Measurements from ENCODE around the gene PRDM15.

Gene PRDM15

DNA sequence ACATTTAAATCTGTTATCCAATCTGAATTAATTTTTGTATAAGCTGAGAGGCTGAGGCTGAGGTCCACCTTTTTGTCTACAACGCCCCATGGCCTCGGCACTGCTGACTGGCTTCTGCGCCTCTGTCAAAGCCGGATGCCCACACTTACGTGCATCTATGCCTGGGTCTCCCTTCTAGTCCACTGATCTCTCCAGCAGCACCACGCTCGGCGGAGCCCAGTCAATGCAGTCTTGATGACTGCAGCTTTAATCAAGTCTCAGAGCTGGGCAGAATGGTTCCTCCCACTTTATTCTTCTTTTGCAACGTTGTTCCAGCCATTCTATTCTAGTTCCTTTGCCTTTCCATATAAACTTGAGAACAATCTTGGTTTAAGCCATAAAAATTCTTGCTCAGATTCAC, 9.4 kb downstream of the PRDM15 start:
- Histone ChIP-seq H3K9ac (ENCODE audit: low read length) (no peak overlapping the region), H3K4me3 (ENCODE audit: low read length) (no peak overlapping the region), H3K9me3 (ENCODE audit: control insufficient read depth, low read length) (no peaks in the 10 kb centered on the region), H3K4me1 (ENCODE audit: control insufficient read depth, insufficient read depth, low read length) (peaks cover 6% of the 10 kb centered on the region), H3K36me3 (ENCODE audit: control insufficient read depth, insufficient read depth, low read length, severe bottlenecking) (peaks cover 5% of the 10 kb centered on the region), H3K27me3 (replicated peaks; ENCODE audit: control insufficient read depth, insufficient read depth, low read length) (no peaks in the 10 kb centered on the region)
- DNase-seq (ENCODE audit: low read depth): no peak

DNA sequence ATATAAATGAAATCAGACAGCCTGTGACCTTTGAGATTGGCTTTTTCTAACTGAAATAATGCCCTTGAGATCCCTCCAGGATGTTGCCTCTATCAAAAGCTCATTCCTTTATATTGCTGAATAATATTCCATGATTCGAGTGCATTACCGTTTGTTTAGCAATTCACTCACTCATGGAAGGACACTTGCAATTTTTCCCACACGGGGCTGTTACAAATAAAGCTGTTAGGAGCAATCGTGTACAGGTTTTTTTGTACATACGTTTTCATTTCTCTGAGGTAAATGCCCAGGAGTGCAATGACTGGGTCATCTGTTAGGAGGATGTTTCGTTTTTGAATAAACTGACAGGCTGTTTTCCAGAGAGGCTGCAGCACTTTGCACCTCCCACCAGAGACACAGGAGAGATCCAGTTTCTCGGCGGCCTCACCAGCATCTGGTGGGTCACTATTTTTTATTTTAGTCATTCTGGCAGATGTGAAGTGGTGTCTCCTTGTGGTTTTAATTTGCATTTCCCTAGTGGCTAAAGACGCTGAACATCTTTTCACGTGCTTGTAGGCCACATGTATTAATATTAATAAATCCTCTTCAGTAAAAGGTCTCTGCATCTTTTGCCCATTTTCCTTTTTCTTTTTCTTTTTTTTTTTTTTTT, 11.0 kb downstream of the PRDM15 start:
- Histone ChIP-seq H3K9me3 (ENCODE audit: control insufficient read depth, low read length) (no peaks in the 10 kb centered on the region), H3K4me3 (ENCODE audit: low read length) (peak overlapping the region; percentile 54), H3K27me3 (replicated peaks; ENCODE audit: control insufficient read depth, insufficient read depth, low read length) (no peaks in the 10 kb centered on the region), H3K36me3 (ENCODE audit: control insufficient read depth, insufficient read depth, low read length, severe bottlenecking) (peaks cover 5% of the 10 kb centered on the region), H3K4me1 (ENCODE audit: control insufficient read depth, insufficient read depth, low read length) (peaks cover 10% of the 10 kb centered on the region), H3K9ac (ENCODE audit: low read length) (no peak overlapping the region)
- DNase-seq (ENCODE audit: low read depth): no peak

DNA sequence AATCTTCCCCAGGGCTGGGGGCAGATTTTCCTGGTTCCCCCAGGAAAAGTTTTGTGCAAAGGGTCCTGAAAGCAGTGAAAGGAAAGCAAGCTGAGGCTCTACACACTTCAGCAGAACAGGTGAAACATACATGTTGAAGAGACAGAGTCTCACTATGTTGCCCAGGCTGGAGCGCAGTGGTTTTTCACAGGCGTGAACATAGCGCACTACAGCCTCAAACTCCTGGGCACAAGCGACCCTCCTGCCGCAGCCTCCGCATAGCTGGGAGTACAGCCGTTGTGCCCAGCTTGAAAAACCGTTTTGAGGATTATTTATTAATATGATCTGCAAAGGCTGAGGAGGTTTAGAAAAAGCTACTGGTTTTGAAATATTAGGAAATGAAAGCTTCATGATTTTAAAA, 11.8 kb downstream of the PRDM15 start:
- no peak for DNase-seq (ENCODE audit: low read depth)
- Histone ChIP-seq H3K4me1 (ENCODE audit: control insufficient read depth, insufficient read depth, low read length) (peaks cover 10% of the 10 kb centered on the region), H3K36me3 (ENCODE audit: control insufficient read depth, insufficient read depth, low read length, severe bottlenecking) (no peaks in the 10 kb centered on the region), H3K9ac (ENCODE audit: low read length) (no peak overlapping the region), H3K27me3 (replicated peaks; ENCODE audit: control insufficient read depth, insufficient read depth, low read length) (no peaks in the 10 kb centered on the region), H3K9me3 (ENCODE audit: control insufficient read depth, low read length) (no peaks in the 10 kb centered on the region), H3K4me3 (ENCODE audit: low read length) (no peak overlapping the region)

- H3K4me3 ChIP-seq (ENCODE audit: low read length): no peak overlapping the region
- H3K9ac ChIP-seq (ENCODE audit: low read length): no peak overlapping the region
- no peaks in the 10 kb centered on the region for H3K9me3 ChIP-seq (ENCODE audit: control insufficient read depth, low read length)
- H3K36me3 ChIP-seq (ENCODE audit: control insufficient read depth, insufficient read depth, low read length, severe bottlenecking): no peaks in the 10 kb centered on the region
- no peaks in the 10 kb centered on the region for H3K27me3 ChIP-seq (replicated peaks; ENCODE audit: control insufficient read depth, insufficient read depth, low read length)
- DNase-seq (ENCODE audit: low read depth): no peak
- H3K4me1 ChIP-seq (ENCODE audit: control insufficient read depth, insufficient read depth, low read length): peaks cover 10% of the 10 kb centered on the region
Measured at GRCh38 chr21:41866274-41866809, 12.8 kb downstream of the PRDM15 start.

DNA sequence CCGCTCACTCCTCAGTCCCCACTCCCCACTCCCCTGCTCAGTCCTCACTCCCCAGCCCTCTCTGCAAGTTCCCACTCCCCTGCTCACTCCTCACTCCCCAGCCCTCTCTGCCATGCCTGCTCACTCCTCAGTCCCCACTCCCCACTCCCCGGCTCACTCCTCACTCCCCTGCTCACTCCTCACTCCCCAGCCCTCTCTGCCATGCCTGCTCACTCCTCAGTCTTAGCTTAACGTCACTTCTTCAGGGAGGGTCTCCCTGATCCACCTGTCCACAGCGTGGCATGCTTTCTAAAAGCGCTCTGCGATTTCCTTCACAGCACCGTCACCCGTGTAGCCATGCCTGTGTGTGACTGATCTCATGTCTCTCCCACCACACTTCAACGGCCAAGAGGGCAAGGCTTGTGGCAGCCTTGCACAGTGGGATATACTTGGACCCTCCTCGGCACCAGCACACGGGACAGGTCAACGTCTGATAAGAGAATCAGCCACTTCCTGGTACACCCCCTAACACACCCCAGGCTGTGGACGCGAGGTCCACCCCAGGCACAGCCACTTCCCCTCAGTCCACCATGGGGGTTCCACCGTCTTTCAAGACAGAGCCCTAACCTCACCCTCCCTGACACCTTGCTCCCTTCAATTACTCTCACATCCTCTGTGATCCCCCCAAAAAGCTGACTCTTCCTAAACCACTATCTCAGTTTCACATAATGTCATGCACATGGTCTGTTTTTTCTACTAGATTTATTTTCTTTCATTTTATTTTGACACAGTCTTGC, 14.0 kb downstream of the PRDM15 start:
- Histone ChIP-seq H3K9me3 (ENCODE audit: control insufficient read depth, low read length) (no peaks in the 10 kb centered on the region), H3K27me3 (replicated peaks; ENCODE audit: control insufficient read depth, insufficient read depth, low read length) (no peaks in the 10 kb centered on the region), H3K36me3 (ENCODE audit: control insufficient read depth, insufficient read depth, low read length, severe bottlenecking) (no peaks in the 10 kb centered on the region), H3K4me1 (ENCODE audit: control insufficient read depth, insufficient read depth, low read length) (peaks cover 10% of the 10 kb centered on the region), H3K9ac (ENCODE audit: low read length) (no peak overlapping the region), H3K4me3 (ENCODE audit: low read length) (no peak overlapping the region)
- no peak for DNase-seq (ENCODE audit: low read depth)

DNA sequence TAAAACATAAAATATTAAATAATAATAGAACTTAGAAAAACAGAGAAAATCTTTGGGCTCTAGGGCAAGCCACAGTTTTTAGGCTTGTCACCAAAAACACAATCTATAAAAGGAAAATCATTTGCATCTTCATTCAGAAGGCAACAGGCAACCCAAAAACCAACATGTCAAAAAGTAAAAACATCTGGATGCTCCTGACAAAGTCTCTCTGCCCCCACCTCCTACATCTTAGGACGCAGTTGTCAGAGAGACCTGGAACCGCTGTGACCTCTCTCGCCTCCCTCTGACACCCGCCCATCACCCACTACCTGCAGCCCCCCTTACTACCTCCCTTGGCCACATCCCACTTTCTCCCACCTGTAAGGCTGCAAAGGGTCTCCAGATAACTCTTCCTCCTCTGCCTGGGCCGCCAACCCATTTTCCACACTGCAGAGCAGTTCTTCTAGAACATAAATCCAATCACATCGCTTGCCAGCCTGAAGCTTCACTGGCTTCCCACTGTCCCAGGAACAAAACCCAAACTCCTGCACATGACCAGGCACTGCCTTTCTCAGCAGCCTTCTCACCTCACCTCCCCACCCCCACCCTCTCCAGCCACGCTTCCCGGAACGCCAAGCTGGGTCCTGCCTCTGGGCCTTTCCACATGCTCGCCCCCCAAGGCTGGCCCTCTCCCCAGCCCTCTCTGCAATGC, 14.7 kb downstream of the PRDM15 start:
- H3K9me3 ChIP-seq (ENCODE audit: control insufficient read depth, low read length): no peaks in the 10 kb centered on the region
- H3K4me1 ChIP-seq (ENCODE audit: control insufficient read depth, insufficient read depth, low read length): peaks cover 10% of the 10 kb centered on the region
- H3K36me3 ChIP-seq (ENCODE audit: control insufficient read depth, insufficient read depth, low read length, severe bottlenecking): peaks cover 4% of the 10 kb centered on the region
- H3K4me3 ChIP-seq (ENCODE audit: low read length): no peak overlapping the region
- no peak overlapping the region for H3K9ac ChIP-seq (ENCODE audit: low read length)
- H3K27me3 ChIP-seq (replicated peaks; ENCODE audit: control insufficient read depth, insufficient read depth, low read length): no peaks in the 10 kb centered on the region
- DNase-seq (ENCODE audit: low read depth): no peak

DNA sequence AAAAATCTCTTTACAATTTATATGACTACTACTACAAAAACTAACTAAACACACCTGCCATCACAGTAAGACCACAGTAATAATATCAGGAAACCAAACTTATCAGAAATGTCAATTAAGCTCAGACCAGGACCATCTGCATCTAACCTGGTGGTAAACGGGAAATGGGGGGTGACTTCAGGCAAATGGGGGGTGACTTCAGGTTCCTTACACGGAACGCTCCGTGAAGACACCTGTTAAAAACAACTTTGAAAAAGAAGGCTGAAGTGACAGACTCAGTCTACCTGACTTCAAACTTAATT, 15.8 kb downstream of the PRDM15 start:
- no peaks in the 10 kb centered on the region for H3K27me3 ChIP-seq (replicated peaks; ENCODE audit: control insufficient read depth, insufficient read depth, low read length)
- H3K4me1 ChIP-seq (ENCODE audit: control insufficient read depth, insufficient read depth, low read length): peaks cover 8% of the 10 kb centered on the region
- no peak overlapping the region for H3K4me3 ChIP-seq (ENCODE audit: low read length)
- DNase-seq (ENCODE audit: low read depth): no peak
- no peak overlapping the region for H3K9ac ChIP-seq (ENCODE audit: low read length)
- H3K36me3 ChIP-seq (ENCODE audit: control insufficient read depth, insufficient read depth, low read length, severe bottlenecking): peaks cover 14% of the 10 kb centered on the region
- no peaks in the 10 kb centered on the region for H3K9me3 ChIP-seq (ENCODE audit: control insufficient read depth, low read length)

DNA sequence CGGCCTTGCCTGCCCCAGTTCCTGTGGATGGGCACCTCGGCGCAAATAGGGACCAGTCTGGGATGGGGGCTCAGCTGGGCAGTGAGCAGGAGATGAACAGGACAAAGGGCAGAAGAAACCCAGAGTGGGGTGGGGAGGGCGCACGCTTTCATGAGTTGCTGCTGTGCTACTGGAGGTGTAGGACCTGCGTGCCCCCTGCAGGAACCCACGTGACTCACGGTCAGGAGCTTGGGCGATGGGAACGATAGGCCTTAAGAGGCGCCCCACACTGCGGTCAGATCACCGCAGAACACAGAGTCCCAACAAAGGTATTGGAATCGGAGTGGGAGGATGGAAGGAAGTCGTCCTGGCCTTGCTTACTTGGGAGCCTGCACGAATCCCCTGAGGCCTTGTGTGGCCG, 17.2 kb downstream of the PRDM15 start:
- no peak overlapping the region for H3K9ac ChIP-seq (ENCODE audit: low read length)
- peaks cover 16% of the 10 kb centered on the region for H3K36me3 ChIP-seq (ENCODE audit: control insufficient read depth, insufficient read depth, low read length, severe bottlenecking)
- no peaks in the 10 kb centered on the region for H3K9me3 ChIP-seq (ENCODE audit: control insufficient read depth, low read length)
- H3K27me3 ChIP-seq (replicated peaks; ENCODE audit: control insufficient read depth, insufficient read depth, low read length): no peaks in the 10 kb centered on the region
- peaks cover 4% of the 10 kb centered on the region for H3K4me1 ChIP-seq (ENCODE audit: control insufficient read depth, insufficient read depth, low read length)
- H3K4me3 ChIP-seq (ENCODE audit: low read length): no peak overlapping the region
- no peak for DNase-seq (ENCODE audit: low read depth)

GRCh38 chr21:41861255-41861654, 17.9 kb downstream of the PRDM15 start:
- no peak for DNase-seq (ENCODE audit: low read depth)
- H3K27me3 ChIP-seq (replicated peaks; ENCODE audit: control insufficient read depth, insufficient read depth, low read length): no peaks in the 10 kb centered on the region
- peaks cover 24% of the 10 kb centered on the region for H3K36me3 ChIP-seq (ENCODE audit: control insufficient read depth, insufficient read depth, low read length, severe bottlenecking)
- H3K4me1 ChIP-seq (ENCODE audit: control insufficient read depth, insufficient read depth, low read length): peaks cover 4% of the 10 kb centered on the region
- H3K9me3 ChIP-seq (ENCODE audit: control insufficient read depth, low read length): no peaks in the 10 kb centered on the region
- no peak overlapping the region for H3K4me3 ChIP-seq (ENCODE audit: low read length)
- no peak overlapping the region for H3K9ac ChIP-seq (ENCODE audit: low read length)

- DNase-seq (ENCODE audit: low read depth): no peak
- Histone ChIP-seq H3K4me1 (ENCODE audit: control insufficient read depth, insufficient read depth, low read length) (peaks cover 4% of the 10 kb centered on the region), H3K36me3 (ENCODE audit: control insufficient read depth, insufficient read depth, low read length, severe bottlenecking) (peaks cover 31% of the 10 kb centered on the region), H3K9ac (ENCODE audit: low read length) (no peak overlapping the region), H3K4me3 (ENCODE audit: low read length) (no peak overlapping the region), H3K27me3 (replicated peaks; ENCODE audit: control insufficient read depth, insufficient read depth, low read length) (no peaks in the 10 kb centered on the region), H3K9me3 (ENCODE audit: control insufficient read depth, low read length) (no peaks in the 10 kb centered on the region)
Measured at GRCh38 chr21:41859297-41859980, 19.7 kb downstream of the PRDM15 start.
